Activated gamma-delta T cell (primary cell): ENCODE measurements around the gene PICK1.

ENCODE experiments used
- DNase-seq: peaks from one replicate; lab custom pipeline; 2025; lab: John Stamatoyannopoulos, UW

PICK1 gene

DNA sequence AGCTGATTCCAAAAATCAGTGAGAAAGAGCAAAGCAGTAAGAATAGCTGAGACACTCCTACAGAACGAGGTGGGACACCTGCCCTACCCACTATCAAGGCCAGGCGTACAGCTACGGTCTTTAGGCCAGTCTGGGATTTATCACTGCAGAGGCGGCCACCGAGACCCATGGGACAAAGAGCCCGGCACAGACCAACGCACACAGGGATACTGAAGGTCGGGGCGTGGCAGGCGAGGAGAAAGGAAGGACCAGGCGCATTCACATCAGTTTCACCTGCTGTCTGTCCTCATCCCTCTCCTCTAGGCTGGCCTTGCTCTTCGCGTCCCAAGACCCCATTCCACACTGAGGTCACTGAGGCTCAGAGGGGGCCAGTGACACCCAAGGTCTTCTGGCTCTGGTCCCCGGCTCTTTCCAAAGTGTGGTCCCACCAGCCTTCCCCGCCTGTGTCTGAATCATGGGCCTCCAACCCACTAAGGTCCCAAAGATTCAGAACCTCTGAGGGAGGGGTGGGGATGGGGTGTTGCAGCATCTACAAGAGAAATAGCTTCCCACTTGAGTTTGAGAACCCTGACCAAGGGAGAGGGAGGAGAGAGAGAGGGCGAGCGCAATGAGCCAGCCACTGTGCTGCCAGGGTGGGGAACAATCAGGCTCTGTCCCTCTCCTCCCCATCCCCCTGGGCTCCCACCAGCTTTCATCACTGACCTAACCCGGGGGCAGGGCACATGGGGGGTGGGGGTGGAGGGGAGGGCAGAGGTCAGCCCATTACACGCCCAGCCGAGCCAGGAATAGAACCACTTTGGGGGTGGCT is 7.2 kb upstream of the PICK1 start:
- no peak for DNase-seq

DNA sequence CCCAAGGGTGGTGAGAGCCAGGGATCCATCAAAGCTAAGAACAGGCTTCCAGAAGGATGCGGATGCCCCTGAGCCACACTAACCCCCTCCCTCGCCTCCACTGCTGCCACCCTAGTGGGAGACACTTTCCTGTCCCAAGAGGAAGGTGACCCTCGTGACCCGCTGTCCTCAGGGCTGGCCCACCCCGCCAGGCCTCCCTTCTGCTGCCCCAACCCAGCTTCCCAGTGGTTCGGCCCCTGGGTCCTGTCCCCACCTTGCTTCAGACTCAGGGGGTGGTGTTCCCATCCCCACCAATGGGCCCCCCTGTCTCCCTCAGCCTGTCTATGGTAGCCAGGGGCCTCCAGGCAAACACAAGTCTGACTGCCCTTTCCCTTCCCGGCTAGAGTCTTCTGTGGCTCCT is 6.5 kb upstream of the PICK1 start:
- no peak for DNase-seq

DNA sequence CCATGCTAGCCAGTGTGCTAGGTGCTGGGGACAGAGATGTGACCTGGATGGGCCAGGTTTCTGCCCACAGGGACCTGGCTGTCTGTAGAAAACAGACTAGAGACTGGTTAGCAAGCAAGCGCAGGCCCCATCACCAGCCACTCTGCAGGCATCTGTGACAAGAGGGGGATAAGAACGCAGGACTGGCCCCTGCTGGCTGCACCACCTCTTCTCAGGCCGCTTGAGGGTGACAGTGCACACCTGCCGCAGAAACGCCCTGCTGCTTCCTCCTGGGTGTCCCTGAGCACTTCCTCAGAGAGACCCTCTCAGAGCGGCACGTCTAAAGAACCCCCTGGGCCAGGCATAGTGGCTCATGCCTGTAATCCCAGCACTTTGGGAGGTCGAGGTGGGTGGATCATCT is 5.9 kb upstream of the PICK1 start:
- DNase-seq = no peak

DNA sequence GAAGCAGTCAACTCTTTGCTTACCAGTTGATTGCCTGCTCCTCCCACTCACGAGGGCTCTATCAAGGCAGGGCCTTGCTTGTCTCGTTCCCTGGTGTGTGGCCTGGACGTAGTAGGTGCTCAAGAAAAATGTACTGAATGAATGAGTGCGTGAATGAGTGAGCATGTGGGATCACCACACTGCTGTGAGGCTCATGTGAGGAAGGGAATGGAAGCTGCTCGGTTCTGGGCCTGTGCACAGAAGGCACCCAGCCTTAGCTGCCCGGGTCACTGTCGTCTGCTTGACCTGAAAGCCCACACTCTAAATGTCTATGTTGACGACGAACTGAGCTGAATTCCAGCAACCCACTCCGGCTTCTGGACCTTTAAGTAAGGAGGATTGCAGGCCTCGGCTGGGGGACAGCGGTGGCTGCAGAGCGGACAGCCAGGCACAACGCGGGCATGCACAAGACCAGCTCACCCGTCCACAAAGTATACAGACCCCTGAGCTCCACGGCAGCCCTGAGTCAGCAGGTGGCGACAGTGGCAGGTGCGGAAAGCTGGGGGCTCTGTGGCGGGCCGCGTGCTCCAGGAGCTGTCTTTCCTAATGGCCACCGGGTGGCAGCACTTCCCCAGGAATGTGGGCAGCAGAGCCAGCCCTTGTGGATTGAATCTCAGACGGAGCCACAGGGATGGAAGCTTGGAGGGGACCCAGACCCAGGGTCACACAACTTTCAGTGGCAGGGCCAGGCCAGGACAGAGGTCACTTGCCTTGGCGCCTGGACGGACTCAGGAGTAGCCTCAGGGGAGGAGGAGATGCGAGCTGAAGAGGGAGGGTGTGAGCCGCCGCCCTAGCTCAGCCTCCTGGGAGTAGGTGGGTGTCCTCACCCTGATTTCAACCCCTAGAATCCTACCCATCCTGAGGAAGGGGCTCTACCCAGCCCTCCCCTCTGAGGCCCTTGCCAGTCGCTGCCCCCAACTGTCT is 5.0 kb upstream of the PICK1 start:
- DNase-seq = peak; percentile 34

DNA sequence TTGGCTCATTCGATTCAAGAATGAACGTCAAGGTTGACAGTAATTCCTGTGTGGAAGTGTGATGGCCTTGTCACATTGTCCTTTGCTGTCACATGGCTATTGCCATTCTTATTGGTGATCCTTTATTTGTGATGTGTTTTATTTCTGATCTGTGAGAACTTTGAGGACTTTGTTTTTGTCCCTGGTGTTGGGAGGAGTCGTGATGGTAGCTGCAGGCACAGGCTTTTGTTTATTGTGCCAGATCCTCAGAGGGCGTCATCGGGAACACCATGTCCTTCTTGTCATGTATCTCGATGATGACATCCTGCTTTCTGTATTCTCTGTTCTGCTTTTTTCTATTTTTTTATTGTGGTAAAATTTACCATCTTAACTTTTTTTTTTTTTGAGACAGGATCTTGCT is 5.6 kb downstream of the PICK1 start:
- no peak for DNase-seq

DNA sequence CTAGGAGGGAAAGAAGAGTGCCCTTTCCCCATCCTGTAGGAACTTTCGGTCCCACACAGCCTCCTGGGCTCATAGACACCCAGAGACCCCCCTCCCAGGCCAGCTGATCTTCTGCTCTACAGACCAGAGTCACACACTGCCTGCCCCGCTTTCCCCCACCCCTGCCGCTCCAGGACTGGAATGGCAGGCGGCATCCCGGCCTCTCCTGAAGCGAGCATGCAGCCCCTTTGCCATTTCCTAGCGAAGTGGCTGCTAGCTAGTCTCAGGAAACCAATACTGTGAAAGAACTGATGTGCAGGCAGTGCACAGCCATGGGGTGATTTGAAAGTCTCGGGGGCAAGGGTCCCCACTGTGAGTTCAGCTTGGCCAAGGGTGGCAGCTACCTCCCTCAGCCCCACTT is 8.3 kb downstream of the PICK1 start:
- DNase-seq = no peak

DNA sequence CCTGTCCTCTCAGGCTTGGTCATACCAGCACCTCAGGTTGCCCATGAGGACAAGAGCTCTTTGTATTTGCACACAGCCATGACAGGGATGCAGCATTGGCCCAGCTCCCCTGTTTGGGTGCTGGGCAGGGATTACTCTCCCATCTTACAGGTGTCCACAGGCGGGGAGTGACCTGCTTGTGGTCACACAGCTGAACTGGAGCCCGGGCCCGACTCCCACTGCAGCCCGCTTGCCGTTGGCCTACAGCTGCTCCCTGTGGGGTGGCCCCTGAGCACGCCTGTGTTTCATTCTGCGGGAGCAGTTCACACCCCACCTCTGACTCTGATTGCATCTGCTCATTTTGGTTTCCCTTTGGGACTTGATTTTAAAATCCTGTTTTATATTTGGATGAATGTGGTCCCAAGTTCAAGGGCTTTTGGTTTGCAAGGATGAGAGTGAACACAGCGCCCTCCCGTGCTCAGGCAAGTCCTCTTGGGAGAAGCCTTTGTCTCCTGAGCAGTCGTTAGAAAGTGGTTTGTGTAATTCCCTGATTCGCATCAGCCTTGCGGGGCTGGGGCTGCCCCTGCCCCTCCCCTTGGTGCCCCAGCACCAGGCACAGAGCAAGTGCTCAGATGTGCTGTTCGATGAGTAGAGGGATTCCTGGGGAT is 9.3 kb downstream of the PICK1 start:
- DNase-seq = no peak

DNA sequence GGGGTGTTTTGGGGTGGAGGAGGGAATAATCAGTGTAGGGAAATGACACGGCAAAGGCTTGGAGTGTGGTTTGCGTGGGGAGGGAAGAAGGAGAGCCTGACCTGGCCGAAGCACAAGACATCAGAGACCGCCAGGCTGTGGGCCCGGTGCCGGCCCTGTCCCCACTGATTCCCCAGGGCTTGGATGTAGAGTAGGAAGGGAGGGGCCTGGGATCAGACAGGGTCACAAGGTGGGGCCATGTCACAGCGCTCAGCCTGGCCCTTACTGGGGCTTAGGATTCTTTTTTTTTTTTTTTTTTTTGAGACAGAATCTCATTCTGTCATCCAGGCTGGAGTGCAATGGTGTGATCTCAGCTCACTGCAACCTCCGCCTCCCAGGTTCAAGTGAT is 9.8 kb downstream of the PICK1 start:
- no peak for DNase-seq

DNA sequence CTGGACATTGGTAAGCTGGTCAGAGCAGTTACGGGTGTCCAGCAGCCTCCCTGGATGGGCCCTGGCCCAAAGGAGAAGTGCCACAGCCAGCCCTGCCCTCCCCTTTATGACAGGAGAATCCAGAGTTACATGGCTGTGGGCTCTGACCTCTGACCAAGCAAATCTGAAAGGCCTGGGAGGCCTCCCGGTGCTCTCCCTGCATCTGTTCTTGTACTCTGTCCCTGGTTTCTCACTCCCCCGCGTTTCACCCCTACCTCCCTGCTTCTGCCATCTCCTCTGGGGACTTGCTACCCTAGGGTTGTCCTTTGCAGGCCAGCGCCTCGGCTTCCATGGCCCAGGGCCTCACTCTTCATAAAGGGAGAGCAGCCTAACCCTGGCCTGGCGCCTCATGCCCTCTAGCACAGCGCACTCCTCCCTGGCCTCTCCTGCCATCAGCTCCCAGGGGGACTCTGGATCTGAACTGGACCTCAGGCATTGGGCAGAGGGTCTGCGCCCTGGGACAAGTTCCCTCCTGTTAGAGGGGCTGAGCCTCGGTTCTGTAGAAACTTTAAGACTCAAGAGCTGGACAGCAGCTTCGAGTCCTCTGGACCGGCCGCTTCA is 10.7 kb downstream of the PICK1 start:
- DNase-seq = no peak

DNA sequence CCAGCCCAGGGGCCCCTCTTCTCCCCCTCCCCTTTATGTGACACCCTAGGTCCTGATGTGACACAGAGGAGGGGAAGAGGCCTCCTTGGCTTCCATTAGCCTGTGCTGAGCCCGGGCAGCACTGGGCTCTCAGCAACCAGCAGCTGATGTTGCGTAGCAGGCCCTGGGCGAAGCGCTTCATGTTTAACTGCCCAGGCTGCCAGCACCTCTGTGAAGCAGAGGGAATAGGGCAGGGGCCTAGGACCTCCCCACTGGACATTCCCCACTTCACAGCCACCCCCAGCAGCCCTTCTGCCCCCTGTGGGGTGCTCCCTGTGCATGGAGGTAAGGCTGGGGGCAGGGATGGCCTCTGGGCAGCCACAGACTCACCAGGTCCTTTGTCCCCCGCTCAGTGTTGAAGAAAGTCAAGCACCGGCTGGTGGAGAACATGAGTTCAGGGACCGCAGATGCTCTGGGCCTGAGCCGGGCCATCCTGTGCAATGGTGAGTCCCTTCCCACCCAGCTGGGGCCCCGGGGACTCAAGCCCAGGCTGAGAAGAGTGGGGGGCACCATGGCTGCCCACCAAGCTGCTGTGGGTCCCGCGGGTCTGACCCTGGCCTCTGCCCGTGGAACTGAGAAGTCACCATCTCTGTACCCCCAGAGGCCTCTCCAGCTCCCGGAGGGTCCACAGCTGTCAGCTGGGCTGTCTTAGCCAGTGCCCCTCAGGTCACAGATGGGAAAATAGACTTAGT is 11.6 kb downstream of the PICK1 start:
- no peak for DNase-seq

DNA sequence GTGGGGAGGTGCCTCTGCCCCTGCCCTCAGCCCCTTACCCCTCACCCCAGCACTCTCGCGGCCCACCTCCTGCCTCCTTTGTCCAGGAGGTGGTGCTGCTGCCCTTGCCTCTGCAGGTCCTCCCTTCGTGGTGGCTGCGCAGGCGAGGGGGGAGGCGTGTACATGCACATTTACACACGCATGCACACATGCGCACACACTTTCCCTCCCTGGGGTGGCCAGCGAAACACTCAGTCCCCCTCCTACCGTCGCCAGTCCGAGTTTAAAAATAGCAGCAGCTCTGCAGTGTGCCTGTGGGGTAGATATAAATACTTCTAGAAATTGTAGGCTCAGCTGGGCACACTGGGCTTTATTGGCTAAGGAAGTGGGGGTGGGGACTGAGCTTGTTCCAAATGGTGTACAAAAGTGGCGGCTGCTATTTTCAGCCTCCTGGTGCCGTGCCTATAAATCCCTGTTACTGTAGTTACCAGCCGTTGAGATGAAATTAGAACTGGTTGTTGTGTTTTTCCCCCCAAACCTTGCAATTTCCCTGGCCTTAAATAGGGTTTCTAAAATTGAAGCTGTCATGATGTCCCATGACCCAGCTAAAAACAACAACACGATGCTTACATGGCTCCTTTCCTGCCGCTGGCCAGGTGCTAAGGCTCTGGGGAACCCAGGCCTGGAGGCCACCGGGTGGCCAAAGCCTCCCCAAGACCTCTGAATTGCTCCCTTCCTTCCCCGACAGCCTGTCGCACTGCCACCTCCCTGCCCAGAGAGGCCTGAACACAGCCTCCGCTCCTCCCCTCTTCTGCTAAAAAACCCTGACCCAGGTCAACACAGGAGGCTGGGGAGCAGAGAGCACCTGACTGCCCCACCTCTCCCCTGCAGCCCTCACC is 12.4 kb downstream of the PICK1 start:
- no peak for DNase-seq

DNA sequence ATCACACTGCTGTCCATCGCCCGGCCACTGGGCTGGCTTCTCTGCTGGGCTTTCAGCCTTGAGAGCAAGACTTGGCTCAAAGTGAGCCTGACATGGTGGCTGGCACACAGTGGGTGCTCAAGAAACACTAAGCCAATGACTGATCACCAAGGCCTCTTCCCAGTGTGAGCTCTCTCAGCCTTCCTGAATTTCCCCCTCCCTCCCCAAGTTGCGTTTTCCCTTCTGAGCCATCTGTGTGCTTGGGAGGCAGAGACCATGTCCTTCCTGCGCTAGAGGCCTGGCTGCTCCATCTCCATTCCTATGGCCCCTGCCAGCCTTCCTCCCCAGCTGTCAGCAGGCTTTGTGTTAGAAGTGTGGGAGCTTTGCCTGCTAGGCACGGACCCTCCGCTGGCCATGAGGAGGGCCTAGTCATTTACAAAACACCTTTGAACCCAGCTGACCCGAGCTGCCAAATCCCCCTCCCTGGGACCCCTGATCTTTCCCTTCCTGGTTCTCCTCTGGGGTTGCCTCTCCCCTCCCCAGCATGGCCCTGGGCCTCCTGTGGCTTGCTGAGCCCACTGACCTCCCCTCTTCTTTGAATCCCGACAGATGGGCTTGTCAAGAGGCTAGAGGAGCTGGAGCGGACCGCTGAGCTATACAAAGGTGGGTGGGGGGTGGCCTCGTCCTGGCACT is 13.2 kb downstream of the PICK1 start:
- no peak for DNase-seq

DNA sequence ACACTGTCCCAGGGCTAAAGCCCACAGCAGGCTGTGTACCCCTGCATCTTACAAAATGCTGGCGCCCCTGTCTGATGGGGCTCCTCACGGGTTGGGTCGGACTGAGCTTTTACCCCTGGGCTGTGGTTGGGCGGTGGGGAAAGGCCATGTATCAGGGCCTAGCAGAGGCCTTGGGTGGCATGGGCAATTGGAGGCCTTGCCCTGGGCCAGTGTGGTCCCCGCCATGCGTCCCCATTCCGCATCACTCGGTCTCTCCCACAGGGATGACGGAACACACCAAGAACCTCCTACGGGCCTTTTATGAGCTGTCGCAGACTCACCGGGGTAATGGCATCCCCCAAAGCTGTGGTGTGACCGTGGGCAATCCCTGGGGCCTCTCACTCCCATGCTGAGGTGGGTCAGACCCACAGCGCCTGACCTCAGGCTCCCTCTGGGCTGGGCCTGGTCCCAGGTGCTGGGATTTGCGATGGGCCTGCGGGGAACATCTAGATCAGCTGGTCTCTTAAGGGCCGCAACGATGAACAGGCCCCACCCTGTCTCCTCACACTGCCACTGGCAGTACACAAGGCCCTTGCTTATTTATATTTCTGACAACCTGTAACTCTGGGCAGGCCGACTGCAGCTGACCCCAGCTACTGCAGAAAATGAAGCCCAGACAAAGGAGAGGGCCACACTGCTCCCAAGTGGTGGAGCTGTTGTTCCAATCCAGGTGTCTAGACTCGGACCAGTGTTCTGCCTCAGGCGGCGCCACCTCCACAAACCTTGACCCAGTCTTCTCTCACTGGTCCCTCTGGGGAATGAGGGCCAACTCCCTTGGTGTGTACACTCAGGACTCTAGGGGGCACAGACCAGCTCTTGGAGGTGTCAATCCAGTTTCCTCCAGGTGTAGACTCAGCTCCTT is 14.5 kb downstream of the PICK1 start:
- DNase-seq = no peak

DNA sequence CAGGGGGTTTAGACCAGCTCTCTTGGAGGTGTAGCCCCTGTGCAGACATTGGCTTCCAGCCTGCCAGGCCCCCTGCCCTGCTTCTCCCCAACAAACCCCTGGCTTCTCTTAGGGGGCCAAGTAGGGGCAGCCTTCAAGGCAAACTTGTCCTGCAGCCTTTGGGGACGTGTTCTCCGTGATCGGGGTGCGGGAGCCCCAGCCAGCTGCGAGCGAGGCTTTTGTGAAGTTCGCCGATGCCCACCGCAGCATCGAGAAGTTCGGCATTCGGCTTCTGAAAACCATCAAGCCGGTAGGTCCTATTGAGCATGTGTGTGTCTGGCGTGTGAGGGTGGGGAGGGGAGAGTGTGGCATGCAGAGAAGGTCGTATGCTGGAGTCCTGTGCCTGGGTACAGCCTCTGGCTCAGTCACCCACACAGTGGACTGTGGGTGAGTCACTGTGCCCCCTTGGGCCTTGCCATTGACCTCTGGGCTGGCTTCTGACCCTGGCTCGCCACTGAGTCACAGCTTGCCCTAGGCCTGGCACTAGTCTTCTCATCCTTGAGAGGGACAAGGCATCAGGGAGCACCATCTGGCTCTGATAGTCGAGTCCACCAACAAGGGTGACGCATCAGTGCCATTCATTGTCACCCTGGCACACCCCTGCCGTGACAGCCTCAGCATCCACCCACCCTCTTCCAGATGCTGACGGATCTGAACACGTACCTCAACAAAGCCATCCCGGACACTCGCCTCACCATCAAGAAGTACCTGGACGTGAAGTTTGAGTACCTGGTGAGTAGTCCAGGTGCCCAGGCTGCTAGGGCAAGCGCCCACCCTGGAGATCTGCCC is 15.3 kb downstream of the PICK1 start:
- DNase-seq = no peak

DNA sequence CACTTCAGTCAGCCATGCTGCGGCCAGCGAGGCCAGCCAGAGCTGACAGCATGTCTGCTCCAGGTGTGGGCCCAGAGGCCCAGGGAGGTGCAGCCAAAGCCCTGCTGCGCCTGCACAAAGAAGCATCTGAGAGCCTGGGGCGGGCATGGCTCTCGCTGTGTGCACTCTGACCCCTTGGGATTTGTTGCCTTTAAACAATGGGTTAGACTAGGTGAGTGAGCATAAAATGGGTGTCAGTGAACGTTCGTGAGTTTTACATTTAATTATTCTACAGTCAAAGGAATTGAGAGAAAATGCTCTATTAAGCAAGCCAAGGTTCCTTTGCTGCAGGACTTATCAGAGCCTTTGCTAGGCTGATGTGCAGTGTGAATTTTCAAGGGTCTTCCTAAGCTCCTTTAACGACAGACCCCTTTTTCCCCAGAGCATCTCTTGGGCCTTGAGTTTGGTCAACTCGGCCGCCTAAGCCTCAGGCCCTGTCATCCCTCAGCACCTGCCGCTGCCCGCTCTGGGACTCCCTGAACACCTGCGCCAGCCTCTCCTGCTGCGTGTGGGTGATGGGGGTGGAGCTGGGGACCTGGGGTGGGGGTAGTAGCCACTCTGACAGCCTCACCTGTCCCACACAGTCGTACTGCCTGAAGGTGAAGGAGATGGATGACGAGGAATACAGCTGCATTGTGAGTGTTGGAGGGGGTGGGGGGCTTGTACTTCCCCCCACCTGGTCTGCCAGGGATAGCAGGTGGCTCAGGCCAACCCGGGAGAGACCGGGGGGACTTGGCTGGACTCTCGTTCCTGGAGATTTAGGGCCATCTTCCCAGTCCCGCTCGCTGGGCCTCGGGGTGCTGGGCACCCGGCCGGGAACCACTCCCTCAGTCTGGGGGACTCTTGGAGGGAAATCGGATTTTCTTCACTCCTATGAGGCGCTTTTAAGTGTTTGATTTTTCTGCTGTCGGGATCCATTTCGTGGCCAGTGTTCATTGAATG is 16.2 kb downstream of the PICK1 start:
- DNase-seq = no peak

DNA sequence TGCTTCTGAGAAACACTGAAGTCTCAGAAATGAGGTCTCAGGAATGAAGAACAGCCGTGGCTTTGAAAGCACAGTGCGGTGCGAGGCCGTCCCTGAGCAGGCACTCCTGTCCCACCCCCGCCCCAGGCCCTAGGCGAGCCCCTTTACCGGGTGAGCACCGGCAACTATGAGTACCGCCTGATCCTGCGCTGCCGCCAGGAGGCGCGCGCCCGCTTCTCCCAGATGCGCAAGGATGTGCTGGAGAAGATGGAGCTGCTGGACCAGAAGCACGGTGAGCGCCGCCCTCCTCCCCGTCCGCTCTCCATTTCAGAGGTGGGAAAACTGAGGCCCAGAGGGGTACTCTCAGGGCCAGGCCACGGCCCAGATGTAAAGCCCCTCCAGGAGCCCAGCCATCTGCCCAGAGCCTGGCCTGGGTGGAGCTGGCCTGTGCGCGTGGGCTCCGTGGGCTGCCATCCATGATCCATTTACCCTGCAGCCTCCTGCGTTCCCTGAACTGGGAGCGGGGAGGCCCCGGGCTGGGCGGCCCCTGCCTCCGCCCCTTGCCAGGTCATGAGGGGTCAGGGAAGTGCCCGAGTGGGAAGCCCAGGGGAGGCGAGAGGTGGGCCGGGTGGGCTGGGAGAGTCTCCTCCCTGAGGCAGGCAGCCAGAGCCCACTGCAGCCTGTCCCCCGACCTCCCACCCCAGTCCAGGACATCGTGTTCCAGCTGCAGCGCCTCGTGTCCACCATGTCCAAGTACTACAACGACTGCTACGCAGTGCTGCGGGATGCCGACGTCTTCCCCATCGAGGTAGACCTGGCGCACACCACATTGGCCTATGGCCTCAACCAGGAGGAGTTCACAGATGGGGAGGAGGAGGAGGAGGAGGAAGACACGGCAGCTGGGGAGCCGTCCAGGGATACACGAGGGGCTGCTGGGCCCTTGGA is 17.2 kb downstream of the PICK1 start:
- no peak for DNase-seq
